ENCODE data around the gene GID8.

DNA sequence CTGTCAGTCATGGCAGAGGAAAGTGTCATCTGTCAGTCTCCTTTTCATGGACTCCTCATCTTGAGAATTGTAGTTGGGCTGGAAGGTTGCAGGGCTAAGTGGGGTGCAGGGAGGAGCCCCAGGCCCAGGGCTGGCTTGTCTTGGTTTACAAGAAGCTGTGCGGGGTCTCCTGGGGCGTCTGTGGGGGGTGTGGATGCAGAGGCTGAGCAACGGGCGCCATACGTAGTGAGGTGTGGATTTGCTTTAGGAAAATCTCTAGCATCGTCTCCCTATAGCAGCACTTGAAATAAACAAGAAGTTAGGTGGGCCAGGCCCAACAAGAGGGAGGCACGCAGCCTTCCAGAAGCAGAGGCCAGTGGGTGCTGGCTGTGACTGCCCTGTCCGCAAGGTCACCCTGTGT is 12.8 kb downstream of the GID8 start:
- TF ChIP-seq POLR2A (IDR thresholded peaks at IDR 0.05) = no peak
- TF ChIP-seq, protein P1, sequence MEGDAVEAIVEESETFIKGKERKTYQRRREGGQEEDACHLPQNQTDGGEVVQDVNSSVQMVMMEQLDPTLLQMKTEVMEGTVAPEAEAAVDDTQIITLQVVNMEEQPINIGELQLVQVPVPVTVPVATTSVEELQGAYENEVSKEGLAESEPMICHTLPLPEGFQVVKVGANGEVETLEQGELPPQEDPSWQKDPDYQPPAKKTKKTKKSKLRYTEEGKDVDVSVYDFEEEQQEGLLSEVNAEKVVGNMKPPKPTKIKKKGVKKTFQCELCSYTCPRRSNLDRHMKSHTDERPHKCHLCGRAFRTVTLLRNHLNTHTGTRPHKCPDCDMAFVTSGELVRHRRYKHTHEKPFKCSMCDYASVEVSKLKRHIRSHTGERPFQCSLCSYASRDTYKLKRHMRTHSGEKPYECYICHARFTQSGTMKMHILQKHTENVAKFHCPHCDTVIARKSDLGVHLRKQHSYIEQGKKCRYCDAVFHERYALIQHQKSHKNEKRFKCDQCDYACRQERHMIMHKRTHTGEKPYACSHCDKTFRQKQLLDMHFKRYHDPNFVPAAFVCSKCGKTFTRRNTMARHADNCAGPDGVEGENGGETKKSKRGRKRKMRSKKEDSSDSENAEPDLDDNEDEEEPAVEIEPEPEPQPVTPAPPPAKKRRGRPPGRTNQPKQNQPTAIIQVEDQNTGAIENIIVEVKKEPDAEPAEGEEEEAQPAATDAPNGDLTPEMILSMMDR (IDR thresholded peaks at IDR 0.05) = no peak
